HFFc6 (cell line): ENCODE data around the gene TSC22D4. TPM values are rescaled to one million over a fixed set of nuclear protein-coding genes. Genes with fewer than 3 reads are reported as not detected.

ENCODE experiments used
- DNase-seq: peaks from one replicate; pipeline ENCODE4 v3.0.0-alpha.2; 2018
- H3K27ac Mint-ChIP-seq: 2 replicates; pipeline ENCODE4 v1.8.0; 2020; ENCODE audit warnings: mild to moderate bottlenecking, mixed read lengths
- H3K27me3 Mint-ChIP-seq: 2 replicates; pipeline ENCODE4 v1.8.0; 2021; ENCODE audit warnings: mild to moderate bottlenecking, moderate library complexity, mixed read lengths; ENCODE audit not compliant: insufficient read depth
- H3K36me3 Mint-ChIP-seq: 2 replicates; pipeline ENCODE4 v1.8.0; 2021; ENCODE audit warnings: low read depth, mixed read lengths
- H3K4me1 Mint-ChIP-seq: 2 replicates; pipeline ENCODE4 v1.8.0; 2020; ENCODE audit warnings: low read depth, mixed read lengths
- H3K4me3 Mint-ChIP-seq: 2 replicates; pipeline ENCODE4 v1.8.0; 2020; ENCODE audit warnings: mild to moderate bottlenecking, moderate library complexity, mixed read lengths
- H3K9me3 Mint-ChIP-seq: 2 replicates; pipeline ENCODE4 v1.8.0; 2020; ENCODE audit warnings: mild to moderate bottlenecking, mixed read lengths
- CTCF ChIP-seq: fragments of 200-600 bp; sonication (generic); IDR thresholded peaks from 2 replicates; pipeline ENCODE4 v1.5.0; 2021; ENCODE audit warnings: antibody characterized with exemption, mild to moderate bottlenecking
- total RNA-seq, 6 experiments: library from RNA; stranded (reverse); fragmentation: NEBNext Ultra II Directional; extraction: Animal tissue kit (Norgen Biotek cat#: 25700); gene quantifications; 2 replicates in 1 of 6; 3 replicates in 5 of 6; pipeline ENCODE4 v1.2.3, GENCODE V29; 2021

Gene TSC22D4
- total RNA-seq, 6 experiments from 2014 or later: 50.6 to 54.5 (median 51.7) TPM

GRCh38 chr7:100519580-100519979 is 40.6 kb upstream of the TSC22D4 start:
- no peaks in the 10 kb centered on the region; the same call in 1 of the 2 replicates for H3K27me3 Mint-ChIP-seq
- H3K9me3 Mint-ChIP-seq: no peaks in the 10 kb centered on the region
- no peak overlapping the region for H3K4me3 Mint-ChIP-seq
- H3K27ac Mint-ChIP-seq: no peak overlapping the region
- H3K36me3 Mint-ChIP-seq: no peaks in the 10 kb centered on the region
- no peak for TF ChIP-seq CTCF
- no peak for DNase-seq
- H3K4me1 Mint-ChIP-seq: peaks cover 19% of the 10 kb centered on the region

- Mint-ChIP-seq H3K9me3 (no peaks in the 10 kb centered on the region), H3K4me3 (no peak overlapping the region), H3K36me3 (no peaks in the 10 kb centered on the region), H3K4me1 (peaks cover 19% of the 10 kb centered on the region), H3K27me3 (no peaks in the 10 kb centered on the region; the same call in none of the 2 replicates), H3K27ac (no peak overlapping the region)
- TF ChIP-seq CTCF: no peak
- DNase-seq: no peak
Measured at GRCh38 chr7:100517305-100517704, 38.3 kb upstream of the TSC22D4 start.

GRCh38 chr7:100516135-100516812 is 37.3 kb upstream of the TSC22D4 start:
- Mint-ChIP-seq H3K36me3 (no peaks in the 10 kb centered on the region), H3K4me1 (peaks cover 19% of the 10 kb centered on the region), H3K9me3 (no peaks in the 10 kb centered on the region), H3K27ac (peak overlapping the region; percentile 2), H3K27me3 (peaks cover 4% of the 10 kb centered on the region), H3K4me3 (peak overlapping the region; percentile 17; the same call in 1 of the 2 replicates)
- peak; percentile 66 for DNase-seq
- TF ChIP-seq CTCF: no peak

- peak; percentile 48 for DNase-seq
- H3K36me3 Mint-ChIP-seq: no peaks in the 10 kb centered on the region
Measured at GRCh38 chr7:100515072-100515532, 36.1 kb upstream of the TSC22D4 start.

GRCh38 chr7:100513212-100513810 is 34.3 kb upstream of the TSC22D4 start:
- H3K27me3 Mint-ChIP-seq: peaks cover 5% of the 10 kb centered on the region
- no peak overlapping the region for H3K27ac Mint-ChIP-seq
- H3K9me3 Mint-ChIP-seq: no peaks in the 10 kb centered on the region
- H3K36me3 Mint-ChIP-seq: no peaks in the 10 kb centered on the region
- H3K4me1 Mint-ChIP-seq: peaks cover 26% of the 10 kb centered on the region
- no peak for TF ChIP-seq CTCF
- DNase-seq: no peak
- no peak overlapping the region for H3K4me3 Mint-ChIP-seq

More at GRCh38 chr7:100515072-100515532, 36.1 kb upstream of the TSC22D4 start:
- Mint-ChIP-seq H3K4me3 (peak overlapping the region; percentile 49), H3K27ac (peak overlapping the region; percentile 47), H3K27me3 (peaks cover 5% of the 10 kb centered on the region), H3K9me3 (no peaks in the 10 kb centered on the region), H3K4me1 (peaks cover 19% of the 10 kb centered on the region)
- no peak for TF ChIP-seq CTCF
